ENCODE results near the gene SLCO4C1.
"Not testable (repeated sequence)": the region's sequence is repeated elsewhere in the genome, so short reads cannot be mapped to it uniquely, and the experiment has no call there.

SLCO4C1 gene, protein sequence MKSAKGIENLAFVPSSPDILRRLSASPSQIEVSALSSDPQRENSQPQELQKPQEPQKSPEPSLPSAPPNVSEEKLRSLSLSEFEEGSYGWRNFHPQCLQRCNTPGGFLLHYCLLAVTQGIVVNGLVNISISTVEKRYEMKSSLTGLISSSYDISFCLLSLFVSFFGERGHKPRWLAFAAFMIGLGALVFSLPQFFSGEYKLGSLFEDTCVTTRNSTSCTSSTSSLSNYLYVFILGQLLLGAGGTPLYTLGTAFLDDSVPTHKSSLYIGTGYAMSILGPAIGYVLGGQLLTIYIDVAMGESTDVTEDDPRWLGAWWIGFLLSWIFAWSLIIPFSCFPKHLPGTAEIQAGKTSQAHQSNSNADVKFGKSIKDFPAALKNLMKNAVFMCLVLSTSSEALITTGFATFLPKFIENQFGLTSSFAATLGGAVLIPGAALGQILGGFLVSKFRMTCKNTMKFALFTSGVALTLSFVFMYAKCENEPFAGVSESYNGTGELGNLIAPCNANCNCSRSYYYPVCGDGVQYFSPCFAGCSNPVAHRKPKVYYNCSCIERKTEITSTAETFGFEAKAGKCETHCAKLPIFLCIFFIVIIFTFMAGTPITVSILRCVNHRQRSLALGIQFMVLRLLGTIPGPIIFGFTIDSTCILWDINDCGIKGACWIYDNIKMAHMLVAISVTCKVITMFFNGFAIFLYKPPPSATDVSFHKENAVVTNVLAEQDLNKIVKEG

GRCh38 chr5:102296178-102296817 is at the start of gene SLCO4C1:
Gene SLCO4C1 (minus strand): TSS chr5:102296284. CDS start chr5:102296262, 22 bp downstream.
- DNase-seq: no peak

GRCh38 chr5:102341681-102342288 is 45.7 kb upstream of the SLCO4C1 start:
- DNase-seq: peak; percentile 88

DNA sequence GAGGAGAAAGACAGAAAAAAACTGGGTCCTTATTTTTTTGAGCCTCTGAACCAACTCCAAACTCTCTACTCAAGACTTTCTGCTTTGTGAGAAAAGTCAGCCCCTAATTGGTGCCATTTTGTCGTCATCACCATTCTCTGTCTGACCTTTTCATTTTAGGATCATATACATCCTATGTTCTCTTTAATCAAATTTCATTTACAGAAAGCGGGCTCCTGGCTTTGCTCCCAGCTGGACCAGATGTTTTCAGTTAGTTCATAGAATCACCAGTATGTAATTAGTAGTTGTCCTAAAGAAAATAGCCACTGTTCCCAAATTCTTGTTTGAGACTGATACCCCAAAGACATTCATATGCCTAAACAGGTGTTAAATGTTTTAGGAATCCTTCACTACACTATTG is 28.6 kb upstream of the SLCO4C1 start:
- DNase-seq: no peak

DNA sequence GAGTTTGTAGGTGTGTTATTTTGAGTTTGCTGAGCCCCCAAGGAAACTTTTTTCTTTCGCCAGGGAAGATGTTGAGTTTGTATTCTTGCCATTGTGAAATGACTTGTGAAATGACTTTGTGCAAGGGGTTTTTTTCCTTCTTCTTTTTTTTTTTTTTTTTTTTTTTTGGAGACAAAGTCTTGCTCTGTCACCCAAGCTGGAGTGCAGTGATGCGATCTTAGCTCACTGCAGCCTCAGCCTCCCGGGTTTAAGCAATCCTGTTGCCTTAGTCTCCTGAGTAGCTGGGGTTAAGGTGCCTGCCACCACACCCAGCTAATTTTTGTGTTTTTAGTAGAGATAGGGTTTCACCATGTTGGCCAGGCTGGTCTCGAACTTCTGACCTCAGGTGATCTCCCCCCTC is 22.7 kb upstream of the SLCO4C1 start:
- DNase-seq: not testable (repeated sequence)

GRCh38 chr5:102314328-102314727 is 18.2 kb upstream of the SLCO4C1 start:
- DNase-seq: no peak

- DNase-seq: no peak
These were observed 17.8 kb upstream of the SLCO4C1 start for GRCh38 chr5:102313912-102314311.

DNA sequence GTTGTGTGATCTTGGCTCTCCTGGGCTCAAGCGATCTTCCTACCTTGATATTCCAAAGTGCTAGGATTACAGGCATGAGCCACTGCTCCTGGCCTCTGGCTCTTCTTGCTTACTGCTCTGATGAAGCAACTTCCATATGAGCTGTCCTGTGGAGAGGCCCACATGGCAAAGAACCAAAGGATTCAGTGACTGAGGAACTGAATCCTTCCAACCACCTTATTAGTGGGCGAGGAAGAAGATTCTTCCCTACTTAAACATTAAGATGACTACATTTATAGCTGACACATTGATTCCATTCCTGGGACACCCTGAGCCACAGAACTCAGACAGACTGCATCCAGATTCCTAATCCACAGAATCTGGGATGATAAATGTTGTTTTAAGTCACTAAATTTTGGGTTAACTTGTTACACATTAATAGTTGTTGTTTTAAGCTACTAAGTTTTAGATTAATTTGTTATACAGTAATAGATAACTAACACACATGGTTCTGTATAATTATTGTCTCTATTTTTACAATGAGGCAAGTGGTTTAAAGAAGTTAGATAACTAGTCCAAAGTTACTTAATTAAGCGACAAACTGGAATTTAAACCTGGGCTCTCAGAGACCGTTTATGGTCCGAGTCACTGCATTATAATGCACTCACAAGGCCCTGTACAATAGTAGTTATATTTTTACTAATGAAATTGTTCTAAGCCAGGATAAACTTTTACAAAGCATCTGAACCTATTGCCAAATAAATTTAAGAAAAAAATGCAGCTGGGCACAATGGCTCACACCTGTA is 16.7 kb upstream of the SLCO4C1 start:
- no peak for DNase-seq

DNA sequence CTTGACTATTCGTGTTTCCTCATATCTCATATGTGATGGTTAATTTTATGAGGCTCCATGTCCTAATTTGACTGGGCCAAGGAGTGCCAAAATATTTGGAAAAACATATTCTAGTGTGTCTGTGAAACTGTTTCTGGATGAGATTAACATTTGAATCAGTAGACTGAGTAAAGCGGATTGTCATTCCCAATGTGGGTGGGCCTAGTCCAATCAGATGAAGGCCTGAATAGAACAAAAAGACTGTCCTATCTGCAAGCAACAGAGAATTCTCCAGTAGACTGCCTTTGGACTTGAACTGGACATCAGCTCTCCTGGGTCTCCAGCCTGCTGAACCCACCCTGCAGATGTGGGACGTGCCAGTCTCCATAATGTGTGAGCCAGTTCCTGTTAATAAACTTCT is 13.5 kb upstream of the SLCO4C1 start:
- DNase-seq: no peak

DNA sequence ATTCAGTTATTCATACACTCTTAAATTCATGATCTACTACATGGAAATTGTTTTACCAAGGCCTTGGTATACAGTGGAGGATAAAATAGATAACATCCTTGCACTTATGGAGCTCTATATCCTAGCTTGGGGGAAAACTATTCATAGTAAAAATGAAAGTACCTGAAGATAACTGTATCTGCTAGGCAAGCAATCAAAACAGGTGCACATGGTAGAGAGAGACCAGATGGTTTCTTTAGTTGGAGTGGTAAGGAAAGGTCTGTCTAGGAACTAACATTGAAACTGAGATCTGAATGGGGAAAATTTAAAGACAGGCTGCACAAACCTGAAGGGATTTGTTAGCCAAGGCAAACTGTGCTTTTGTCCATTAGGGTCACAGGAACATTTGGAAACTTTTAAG is 11.1 kb upstream of the SLCO4C1 start:
- peak; percentile 61 for DNase-seq

GRCh38 chr5:102306121-102306520 is 10.0 kb upstream of the SLCO4C1 start:
- DNase-seq: no peak

DNA sequence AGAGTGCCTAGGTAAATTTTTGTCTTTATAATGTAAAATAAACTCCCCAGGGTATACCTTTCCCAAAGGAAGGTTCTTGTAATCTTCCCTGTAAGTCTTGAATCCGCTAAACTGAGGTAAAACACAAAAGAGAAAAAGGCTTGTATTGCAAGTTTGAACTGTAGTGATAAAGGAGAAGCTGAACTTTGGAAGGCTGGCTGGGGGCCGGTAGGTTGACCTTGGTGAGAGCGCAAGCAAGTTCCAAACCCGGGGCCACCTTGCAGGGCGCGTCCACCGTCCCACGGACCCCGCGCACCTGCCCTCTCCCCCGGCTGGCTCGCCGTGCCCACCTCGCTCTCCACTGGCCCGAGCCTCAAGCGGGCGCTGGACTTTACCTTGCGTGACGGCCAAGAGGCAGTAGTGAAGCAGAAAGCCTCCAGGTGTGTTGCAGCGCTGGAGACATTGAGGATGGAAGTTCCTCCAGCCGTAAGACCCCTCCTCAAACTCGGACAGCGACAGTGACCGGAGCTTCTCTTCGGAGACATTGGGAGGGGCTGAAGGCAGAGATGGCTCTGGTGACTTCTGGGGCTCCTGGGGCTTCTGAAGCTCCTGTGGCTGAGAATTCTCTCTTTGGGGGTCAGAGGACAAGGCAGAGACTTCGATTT is 428 bp downstream of the SLCO4C1 start:
- DNase-seq: no peak

GRCh38 chr5:102294886-102295395 is 1.1 kb downstream of the SLCO4C1 start:
- DNase-seq: no peak

GRCh38 chr5:102290004-102290403 is 6.1 kb downstream of the SLCO4C1 start:
- no peak for DNase-seq

DNA sequence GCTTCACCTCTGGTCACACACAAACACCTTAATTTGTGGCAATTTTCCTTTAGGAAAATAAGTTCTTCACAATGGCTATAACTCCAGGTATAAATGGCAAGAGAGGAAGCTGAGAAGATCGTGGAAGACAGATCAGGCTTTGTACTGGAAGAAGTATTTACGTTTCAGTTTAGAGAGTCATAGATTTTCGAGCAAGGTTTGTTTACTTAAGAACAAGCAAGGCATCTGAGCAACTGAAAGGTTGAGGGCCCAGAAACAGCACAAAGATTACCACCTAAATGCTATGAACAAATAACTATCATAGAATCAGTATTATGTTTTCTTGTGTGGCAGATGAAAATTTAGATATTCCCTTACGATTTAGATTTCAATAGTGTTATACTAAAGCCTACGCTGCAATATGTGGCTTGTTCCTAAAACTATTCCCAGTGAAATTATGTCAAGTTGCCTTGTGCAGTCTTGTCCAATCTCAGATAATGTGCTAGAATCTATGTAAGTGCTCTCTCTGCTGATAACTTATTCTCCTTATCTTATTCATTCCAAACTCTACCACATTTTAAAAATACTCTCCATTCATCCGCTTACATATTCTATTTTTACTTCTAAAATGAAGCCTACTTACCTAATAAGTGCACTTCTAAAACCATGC is 6.7 kb downstream of the SLCO4C1 start:
- DNase-seq: no peak

- no peak for DNase-seq
These were observed 7.5 kb downstream of the SLCO4C1 start for GRCh38 chr5:102288630-102289029.

GRCh38 chr5:102286476-102286875 is 9.6 kb downstream of the SLCO4C1 start:
- no peak for DNase-seq

DNA sequence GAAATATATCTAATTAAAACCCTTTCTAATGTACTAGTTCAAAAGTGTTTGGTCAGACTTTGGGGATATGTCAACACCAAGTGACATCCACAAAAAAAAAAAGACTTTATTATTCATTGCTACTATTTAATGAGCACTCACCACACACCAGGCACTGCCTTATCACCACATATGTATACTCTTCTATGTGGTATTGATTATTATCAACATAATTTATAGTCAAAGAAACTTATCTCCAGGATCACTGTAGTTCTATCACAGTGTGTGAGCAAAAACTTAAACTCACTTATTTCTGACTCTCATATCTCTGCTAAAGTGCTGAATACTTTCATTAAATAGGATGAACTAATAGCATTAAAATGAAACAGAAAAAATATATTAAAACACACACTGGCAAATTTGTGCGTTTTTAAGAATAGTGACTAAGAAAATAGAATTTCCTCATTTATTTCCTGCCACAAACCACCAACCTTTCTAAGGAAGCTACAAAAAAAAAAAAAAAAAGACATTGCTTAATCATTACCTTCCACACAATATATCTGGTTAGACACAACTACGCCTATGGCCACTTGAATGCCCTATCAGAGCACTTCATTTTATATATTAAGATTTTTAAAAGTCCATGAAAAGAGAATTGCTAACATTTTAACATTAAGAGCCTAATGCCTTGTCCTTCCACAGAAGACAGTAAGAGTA is 12.8 kb downstream of the SLCO4C1 start:
- no peak for DNase-seq

GRCh38 chr5:102279711-102280110 is 16.4 kb downstream of the SLCO4C1 start:
- DNase-seq: no peak

- DNase-seq: no peak
These were observed 17.9 kb downstream of the SLCO4C1 start for GRCh38 chr5:102278231-102278630.

GRCh38 chr5:102277144-102277543 is 18.9 kb downstream of the SLCO4C1 start:
- DNase-seq: no peak

- no peak for DNase-seq
These were observed 24.3 kb downstream of the SLCO4C1 start for GRCh38 chr5:102271759-102272158.
